SKM-1 treated with dmso at 0.1 percent for 144 hours (cell line): Measurements from ENCODE around the gene SPEM2.

Experiments used
- DNase-seq: peaks from one replicate; lab custom pipeline; 2025; ENCODE audit not compliant: unreplicated experiment; lab: John Stamatoyannopoulos, UW

SPEM2 gene

GRCh38 chr17:7425316-7425715 lies at the start of gene SPEM2:
Gene SPEM2, plus strand, starts transcription at chr17:7425616. Its CDS starts 73 bp downstream, at chr17:7425689.
- no peak for DNase-seq

GRCh38 chr17:7379134-7379533 lies 46.3 kb upstream of the SPEM2 start:
- DNase-seq, result no peak

- DNase-seq, result no peak
These were observed 45.1 kb upstream of the SPEM2 start for GRCh38 chr17:7380321-7380720.

GRCh38 chr17:7380855-7381683 lies 44.3 kb upstream of the SPEM2 start, which contains the start of gene TNK1:
Gene TNK1, plus strand, starts transcription at chr17:7381089. Its CDS starts 1,838 bp downstream, at chr17:7382927.
- DNase-seq, result no peak

- no peak for DNase-seq
These were observed 42.5 kb upstream of the SPEM2 start for GRCh38 chr17:7382901-7383300.

- DNase-seq, result no peak
These were observed 42.1 kb upstream of the SPEM2 start for GRCh38 chr17:7383371-7383741.

GRCh38 chr17:7383742-7384488 lies 41.5 kb upstream of the SPEM2 start:
- no peak for DNase-seq

GRCh38 chr17:7384489-7385081 lies 40.8 kb upstream of the SPEM2 start:
- DNase-seq, result no peak

GRCh38 chr17:7388856-7389255 lies 36.6 kb upstream of the SPEM2 start:
- DNase-seq, result no peak

GRCh38 chr17:7389924-7390910 lies 35.2 kb upstream of the SPEM2 start:
- no peak for DNase-seq

- DNase-seq, result no peak
These were observed 34.1 kb upstream of the SPEM2 start for GRCh38 chr17:7391307-7391706.

GRCh38 chr17:7392696-7393612 lies 32.5 kb upstream of the SPEM2 start:
- no peak for DNase-seq

GRCh38 chr17:7393613-7394451 lies 31.6 kb upstream of the SPEM2 start:
- no peak for DNase-seq

GRCh38 chr17:7394452-7395191 lies 30.8 kb upstream of the SPEM2 start, which contains the start of gene PLSCR3:
Gene PLSCR3, minus strand, starts transcription at chr17:7394525. Its CDS starts 415 bp downstream, at chr17:7394110.
- peak; percentile 41 for DNase-seq

- no peak for DNase-seq
These were observed 29.3 kb upstream of the SPEM2 start for GRCh38 chr17:7396147-7396546.

GRCh38 chr17:7398612-7399011 lies 26.8 kb upstream of the SPEM2 start:
- no peak for DNase-seq

GRCh38 chr17:7403043-7403726 lies 22.2 kb upstream of the SPEM2 start:
- DNase-seq, result no peak

- DNase-seq, result no peak
These were observed 21.8 kb upstream of the SPEM2 start for GRCh38 chr17:7403727-7403976.
